HG03354 (cell line): ENCODE results near the gene TMEM87B.

ENCODE experiments used
- ATAC-seq: cut with Tn5 transposase; IDR thresholded peaks from one replicate; pipeline ENCODE4 v1.9.1; 2021; ENCODE audit warnings: mild to moderate bottlenecking; ENCODE audit not compliant: unreplicated experiment, poor library complexity, severe bottlenecking

The TMEM87B gene, protein sequence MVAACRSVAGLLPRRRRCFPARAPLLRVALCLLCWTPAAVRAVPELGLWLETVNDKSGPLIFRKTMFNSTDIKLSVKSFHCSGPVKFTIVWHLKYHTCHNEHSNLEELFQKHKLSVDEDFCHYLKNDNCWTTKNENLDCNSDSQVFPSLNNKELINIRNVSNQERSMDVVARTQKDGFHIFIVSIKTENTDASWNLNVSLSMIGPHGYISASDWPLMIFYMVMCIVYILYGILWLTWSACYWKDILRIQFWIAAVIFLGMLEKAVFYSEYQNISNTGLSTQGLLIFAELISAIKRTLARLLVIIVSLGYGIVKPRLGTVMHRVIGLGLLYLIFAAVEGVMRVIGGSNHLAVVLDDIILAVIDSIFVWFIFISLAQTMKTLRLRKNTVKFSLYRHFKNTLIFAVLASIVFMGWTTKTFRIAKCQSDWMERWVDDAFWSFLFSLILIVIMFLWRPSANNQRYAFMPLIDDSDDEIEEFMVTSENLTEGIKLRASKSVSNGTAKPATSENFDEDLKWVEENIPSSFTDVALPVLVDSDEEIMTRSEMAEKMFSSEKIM

GRCh38 chr2:112054847-112055729 lies at the start of gene TMEM87B:
TSS of gene TMEM87B (plus strand) at chr2:112055269. CDS start at chr2:112055592, 323 bp downstream.
- ATAC-seq = peak; percentile 60

GRCh38 chr2:112005406-112006075 lies 49.5 kb upstream of the TMEM87B start:
- no peak for ATAC-seq

DNA sequence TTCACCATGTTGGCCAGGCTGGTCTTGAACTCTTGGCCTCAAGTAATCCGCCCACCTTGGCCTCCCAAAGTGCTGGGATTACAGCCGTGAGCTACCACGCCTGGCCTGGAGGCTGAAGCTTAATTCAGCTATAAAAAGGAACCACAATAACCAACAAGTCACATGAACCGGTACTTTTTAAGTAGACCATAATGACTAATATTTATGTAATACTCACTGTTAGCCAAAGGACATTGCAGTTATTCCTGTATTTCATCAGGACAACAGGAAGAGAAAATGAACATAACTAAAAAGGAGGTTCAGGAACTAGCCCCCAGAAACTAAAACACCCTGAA lies 49.0 kb upstream of the TMEM87B start:
- ATAC-seq = no peak

- ATAC-seq = no peak
Observed at GRCh38 chr2:112007493-112007892, 47.6 kb upstream of the TMEM87B start.

- ATAC-seq = no peak
Observed at GRCh38 chr2:112008910-112009485, 46.1 kb upstream of the TMEM87B start.

- no peak for ATAC-seq
Observed at GRCh38 chr2:112010751-112011150, 44.3 kb upstream of the TMEM87B start.

- no peak for ATAC-seq
Observed at GRCh38 chr2:112012556-112012955, 42.5 kb upstream of the TMEM87B start.

- ATAC-seq = no peak
Observed at GRCh38 chr2:112018846-112019245, 36.2 kb upstream of the TMEM87B start.

DNA sequence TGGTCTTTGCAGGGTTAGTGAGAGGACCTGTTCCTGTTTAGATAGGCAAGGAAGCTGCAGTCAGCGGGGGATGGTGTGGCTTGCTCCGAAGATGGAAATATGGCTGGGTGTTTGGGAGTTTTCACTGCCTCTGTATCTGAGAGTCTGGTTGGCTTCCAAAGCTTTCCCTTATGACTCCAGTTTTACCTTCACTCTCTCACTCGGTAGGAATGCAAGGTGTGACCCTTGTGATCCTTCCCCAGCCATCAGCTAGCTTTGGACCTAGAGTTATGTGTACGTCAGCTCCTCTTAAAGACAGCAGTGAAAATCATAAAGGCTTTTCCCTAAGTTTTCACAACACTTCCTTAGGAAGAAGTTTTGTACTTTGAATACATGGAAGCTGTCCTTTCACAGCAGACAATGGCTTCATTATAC lies 35.5 kb upstream of the TMEM87B start:
- no peak for ATAC-seq

DNA sequence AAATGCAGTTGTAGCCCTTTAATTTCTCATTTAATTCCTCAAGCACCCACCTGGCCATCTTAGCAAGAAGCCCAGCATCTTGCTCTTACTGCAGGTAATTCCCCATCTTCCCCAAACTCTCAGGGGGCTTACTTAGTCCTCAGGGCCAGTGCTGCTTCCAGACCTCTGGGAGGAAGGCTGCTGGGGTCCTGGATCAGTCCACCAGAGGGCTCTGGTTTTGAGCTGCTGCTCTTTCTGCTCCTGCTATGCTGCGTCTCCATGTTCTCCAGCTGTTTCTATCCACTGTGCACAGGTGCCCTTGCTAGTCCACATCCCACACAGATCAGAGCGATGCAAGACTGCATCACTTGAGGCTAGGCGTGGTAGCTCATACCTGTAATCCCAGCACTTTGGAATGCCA lies 34.5 kb upstream of the TMEM87B start:
- ATAC-seq = no peak

DNA sequence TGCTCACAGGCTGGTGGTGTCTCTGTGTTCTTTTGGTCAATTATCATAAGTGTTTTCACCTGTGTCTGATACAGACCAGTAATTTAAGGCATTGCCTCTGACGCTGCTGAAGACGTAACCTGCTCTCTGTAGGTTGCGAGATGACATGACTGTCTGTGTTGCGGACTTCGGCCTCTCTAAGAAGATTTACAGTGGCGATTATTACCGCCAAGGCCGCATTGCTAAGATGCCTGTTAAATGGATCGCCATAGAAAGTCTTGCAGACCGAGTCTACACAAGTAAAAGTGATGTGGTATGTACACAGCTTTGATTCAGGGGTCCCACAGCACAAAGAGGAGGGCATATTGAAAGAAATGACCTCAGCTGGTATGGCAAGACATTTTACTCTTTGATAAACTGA lies 33.8 kb upstream of the TMEM87B start:
- no peak for ATAC-seq

DNA sequence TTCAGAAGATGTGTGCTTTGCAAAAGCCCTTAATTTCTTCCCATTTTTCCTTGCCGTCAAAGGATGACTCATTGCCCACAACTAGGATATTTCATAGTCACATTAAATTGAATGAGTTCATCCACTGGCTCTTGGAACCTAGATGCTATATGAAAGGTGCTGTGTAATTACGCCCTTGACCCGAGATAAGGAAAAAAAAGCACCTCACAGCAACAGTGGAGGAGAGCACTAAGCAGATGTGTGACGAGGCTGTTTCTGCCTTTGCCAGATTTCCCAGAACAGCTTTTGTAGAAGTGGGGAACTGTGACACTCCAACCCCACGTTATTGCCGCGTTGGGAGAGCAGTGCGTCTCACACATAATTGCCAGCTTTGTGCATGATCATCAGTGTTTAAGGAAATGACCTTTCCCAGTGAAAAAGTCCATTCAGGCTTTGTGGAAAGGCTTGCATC lies 33.3 kb upstream of the TMEM87B start:
- ATAC-seq = no peak

DNA sequence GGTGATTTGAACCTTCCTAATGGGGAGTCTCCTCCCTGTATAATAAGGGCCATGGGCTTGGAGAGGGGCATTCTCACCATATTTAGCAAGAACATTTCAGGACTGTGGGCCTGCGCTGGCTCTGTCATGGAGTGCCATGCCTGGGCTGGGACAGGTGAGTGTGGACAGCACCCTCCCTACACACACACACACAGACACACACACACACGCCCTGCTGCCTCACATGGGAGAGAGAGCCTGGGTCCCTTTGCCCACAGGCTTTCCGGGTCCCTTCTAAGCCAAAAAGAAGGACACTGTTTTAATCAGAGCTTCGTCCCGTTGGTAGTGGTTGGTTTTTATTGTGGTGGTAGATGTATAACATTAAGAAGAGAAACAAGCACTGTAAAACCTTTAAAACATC lies 31.4 kb upstream of the TMEM87B start:
- ATAC-seq = no peak

DNA sequence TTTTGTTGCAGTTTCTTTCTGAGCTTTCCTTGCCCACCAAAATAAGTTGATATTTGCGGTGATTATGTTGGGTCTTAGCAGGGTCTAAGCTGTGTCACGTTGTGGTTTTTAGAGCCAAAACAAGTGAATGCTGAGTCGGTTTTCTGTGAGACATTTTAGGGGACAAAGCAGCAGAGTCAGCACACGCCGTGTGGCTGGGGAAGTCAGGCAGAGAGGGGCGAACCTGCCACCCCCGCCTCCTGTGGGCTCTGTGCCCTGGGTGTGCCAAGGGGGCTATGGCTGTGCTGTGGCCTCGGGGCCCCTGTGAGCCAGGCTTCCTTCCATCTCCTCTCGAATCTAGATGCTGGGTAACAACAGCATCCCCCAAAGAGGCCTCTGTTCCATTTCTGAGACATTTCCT lies 30.8 kb upstream of the TMEM87B start:
- no peak for ATAC-seq

DNA sequence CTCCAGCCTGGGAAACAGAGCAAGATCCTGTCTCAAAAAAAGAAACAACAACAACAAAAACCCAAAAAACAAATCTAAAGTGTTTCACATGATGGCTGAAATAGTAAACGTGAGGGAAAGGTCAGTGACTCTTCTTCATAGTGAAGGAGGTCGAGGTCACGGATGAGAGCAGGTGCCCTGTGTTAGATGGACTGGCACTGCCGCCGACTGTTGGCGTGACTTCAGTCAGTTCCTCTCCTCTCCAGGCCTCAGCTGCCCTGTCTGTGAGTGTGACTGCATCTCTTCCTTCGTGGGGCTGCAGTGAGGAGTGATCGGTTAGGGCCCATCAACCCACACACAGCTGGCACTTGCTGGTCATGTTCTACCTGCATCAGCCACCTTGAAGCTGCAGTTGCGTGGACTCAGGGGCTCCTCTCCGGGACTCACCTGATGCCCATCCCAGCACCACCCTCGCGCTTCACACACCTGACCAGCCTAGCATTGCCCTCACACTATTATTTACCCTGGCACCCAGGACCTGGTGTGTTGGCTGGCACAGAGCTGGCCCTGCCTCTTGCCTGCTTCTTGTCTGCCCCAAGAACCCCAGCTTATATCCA lies 30.1 kb upstream of the TMEM87B start:
- ATAC-seq = no peak

- ATAC-seq = no peak
Observed at GRCh38 chr2:112026509-112026908, 28.6 kb upstream of the TMEM87B start.

- no peak for ATAC-seq
Observed at GRCh38 chr2:112027767-112028166, 27.3 kb upstream of the TMEM87B start.

DNA sequence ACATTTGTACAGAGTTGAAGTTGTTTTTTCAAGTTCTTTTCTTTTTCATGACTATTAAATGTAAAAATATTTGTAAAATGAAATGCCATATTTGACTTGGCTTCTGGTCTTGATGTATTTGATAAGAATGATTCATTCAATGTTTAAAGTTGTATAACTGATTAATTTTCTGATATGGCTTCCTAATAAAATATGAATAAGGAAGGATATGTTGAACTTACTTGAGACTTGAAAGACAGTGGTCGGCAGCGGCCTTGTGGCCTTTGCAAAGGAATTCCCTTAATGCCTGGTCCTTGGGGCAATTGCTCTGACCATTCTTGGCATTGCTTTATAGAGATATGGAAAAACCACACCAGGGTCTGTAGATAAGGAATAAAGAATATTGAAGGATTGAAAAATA lies 25.9 kb upstream of the TMEM87B start:
- ATAC-seq = no peak

GRCh38 chr2:112031473-112032223 lies 23.4 kb upstream of the TMEM87B start:
- ATAC-seq = no peak
